Measurements from ENCODE around the gene PTPRK. TPM values are rescaled to one million over a fixed set of nuclear protein-coding genes. Genes with fewer than 3 reads are reported as not detected.
A peak's percentile ranks its signal among the peaks of the same experiment; 100 is the strongest.

Gene PTPRK
- total and polyA plus RNA-seq, 4 donors, result 8.2 to 224 (median 42.9) TPM

DNA sequence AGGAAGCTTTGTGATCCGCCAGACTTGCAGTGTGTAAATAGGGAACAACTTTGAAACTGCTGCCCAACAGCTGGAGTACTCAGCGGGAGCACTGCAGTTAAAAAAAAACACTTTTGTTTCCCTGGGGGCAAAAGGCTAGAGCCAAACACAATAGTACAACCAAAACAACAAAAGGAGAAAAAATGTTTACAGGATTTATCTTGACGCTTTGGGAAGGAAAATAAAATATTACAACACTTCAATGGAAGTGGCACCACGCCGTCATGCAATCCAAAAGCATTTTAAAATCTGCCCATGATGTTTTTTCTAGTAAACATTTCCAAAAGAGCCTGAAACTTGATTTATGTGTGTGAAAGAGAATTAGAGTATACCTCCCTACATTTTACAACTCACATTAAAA lies 26.0 kb downstream of the PTPRK start:
- no peak overlapping the region for H3K27ac ChIP-seq (ENCODE audit: low read depth in 1 of 2, low read length in 1 of 2)

DNA sequence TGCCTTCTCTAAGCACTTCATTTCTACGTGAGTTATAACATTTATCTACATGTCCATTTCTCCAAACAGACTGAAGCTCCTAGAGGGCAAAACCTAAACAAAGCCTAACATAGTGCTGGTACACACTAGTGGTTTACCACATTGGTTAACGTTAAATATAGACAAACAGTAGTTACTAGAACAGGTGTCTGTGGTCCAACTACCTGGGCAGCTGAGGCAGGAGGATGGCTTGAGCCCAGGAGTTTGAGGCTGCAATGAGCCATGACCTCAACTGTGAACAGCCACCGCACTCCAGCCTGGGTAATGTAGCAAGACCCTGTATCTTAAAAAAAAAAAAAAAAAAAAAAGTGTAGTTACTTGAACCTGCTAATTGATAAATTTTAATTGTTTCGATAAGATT lies 26.5 kb downstream of the PTPRK start:
- no peak overlapping the region for H3K4me3 ChIP-seq
- H3K27me3 ChIP-seq (ENCODE audit: control insufficient read depth in 3 of 3, insufficient read depth in 3 of 3, low read length in 2 of 3), result no peaks in the 10 kb centered on the region
- H3K36me3 ChIP-seq (ENCODE audit: control insufficient read depth in 4 of 4, insufficient read depth in 4 of 4, low read length in 4 of 4), result peaks cover 0 to 2% (median 0%) of the 10 kb centered on the region in 4 donors
- H3K4me1 ChIP-seq (ENCODE audit: control insufficient read depth in 5 of 5, insufficient read depth in 5 of 5, low read length in 5 of 5), result peaks cover 2 to 33% (median 16%) of the 10 kb centered on the region in 5 donors
- ATAC-seq (ENCODE audit: insufficient read depth, low FRiP score) (no peak), DNase-seq (no peak)
- no peaks in the 10 kb centered on the region for H3K9me3 ChIP-seq (ENCODE audit: control insufficient read depth in 4 of 4, insufficient read depth in 3 of 4, low read length in 3 of 4)
- no peak for TF ChIP-seq CTCF (IDR thresholded peaks at IDR 0.05; ENCODE audit: control extremely low read depth, extremely low read depth)
- no peak overlapping the region for H3K27ac ChIP-seq (ENCODE audit: low read depth in 1 of 2, low read length in 1 of 2)
- no peak overlapping the region for H3K9ac ChIP-seq (ENCODE audit: insufficient read depth in 1 of 2, low read length in 2 of 2)
- WGBS, 2 donors, result 79 to 89% methylated on average over 4 of the region's 4 CpGs

More for the DNA sequence above, 26.0 kb downstream of the PTPRK start:
- Histone ChIP-seq H3K27me3 (ENCODE audit: control insufficient read depth in 3 of 3, insufficient read depth in 3 of 3, low read length in 2 of 3) (no peaks in the 10 kb centered on the region), H3K9me3 (ENCODE audit: control insufficient read depth in 4 of 4, insufficient read depth in 3 of 4, low read length in 3 of 4) (no peaks in the 10 kb centered on the region), H3K9ac (ENCODE audit: insufficient read depth in 1 of 2, low read length in 2 of 2) (no peak overlapping the region), H3K4me3 (no peak overlapping the region), H3K36me3 (ENCODE audit: control insufficient read depth in 4 of 4, insufficient read depth in 4 of 4, low read length in 4 of 4) (peaks cover 0 to 2% (median 0%) of the 10 kb centered on the region in 4 donors), H3K4me1 (ENCODE audit: control insufficient read depth in 5 of 5, insufficient read depth in 5 of 5, low read length in 5 of 5) (peaks cover 2 to 33% (median 18%) of the 10 kb centered on the region in 5 donors)
- TF ChIP-seq CTCF (IDR thresholded peaks at IDR 0.05; ENCODE audit: control extremely low read depth, extremely low read depth), result no peak
- no peak for ATAC-seq (ENCODE audit: insufficient read depth, low FRiP score)
- WGBS, 2 donors, result 60 to 62% methylated on average over 5 of the region's 5 CpGs
- DNase-seq, result peak in 2 of 3 donors; percentile 66 to 68

- peaks cover 0 to 2% (median 0%) of the 10 kb centered on the region in 4 donors for H3K36me3 ChIP-seq (ENCODE audit: control insufficient read depth in 4 of 4, insufficient read depth in 4 of 4, low read length in 4 of 4)
- DNase-seq, result peak in 2 of 3 donors; percentile 51 to 57
- H3K9ac ChIP-seq (ENCODE audit: insufficient read depth in 1 of 2, low read length in 2 of 2), result no peak overlapping the region
- H3K4me1 ChIP-seq (ENCODE audit: control insufficient read depth in 5 of 5, insufficient read depth in 5 of 5, low read length in 5 of 5), result peaks cover 0 to 27% (median 10%) of the 10 kb centered on the region in 5 donors
- no peaks in the 10 kb centered on the region for H3K27me3 ChIP-seq (ENCODE audit: control insufficient read depth in 3 of 3, insufficient read depth in 3 of 3, low read length in 2 of 3)
- H3K4me3 ChIP-seq, result no peak overlapping the region
- WGBS, 2 donors, result 40 to 61% methylated on average over 2 of the region's 2 CpGs
- peak overlapping the region in 1 of 2 donors; percentile 79 for H3K27ac ChIP-seq (ENCODE audit: low read depth in 1 of 2, low read length in 1 of 2)
- ATAC-seq (ENCODE audit: insufficient read depth, low FRiP score), result peak; percentile 57
- no peaks in the 10 kb centered on the region for H3K9me3 ChIP-seq (ENCODE audit: control insufficient read depth in 4 of 4, insufficient read depth in 3 of 4, low read length in 3 of 4)
- no peak for TF ChIP-seq CTCF (IDR thresholded peaks at IDR 0.05; ENCODE audit: control extremely low read depth, extremely low read depth)
Observed at GRCh38 chr6:128492386-128492785, 28.0 kb downstream of the PTPRK start.

Measured in lung (tissue), 12 donors.